Stomach (tissue), 4 donors: ENCODE measurements around the gene CNOT11.

Experiments used
- POLR2A ChIP-seq, 4 donors: fragments of 450-650 bp; IDR thresholded peaks; one replicate each; pipeline ENCODE4 v1.6.1; 2016; ENCODE audit warnings: antibody characterized with exemption in 4 of 4, control low read depth in 2 of 4, mild to moderate bottlenecking in 1 of 4, moderate library complexity in 1 of 4
- POLR2AphosphoS5 ChIP-seq, 3 donors: sonication (generic); formaldehyde crosslinking; IDR thresholded peaks; one replicate each; pipeline ENCODE4 v1.6.1; 2016; ENCODE audit warnings: antibody characterized with exemption in 3 of 3
- TF ChIP-seq, protein P1 (sequence below), 7 experiments: fragments of 450-650 bp in 4 of 7; fragments of 200-600 bp in 3 of 7; sonication (generic) in 3 of 7; IDR thresholded peaks; one replicate each; pipeline ENCODE4 v1.5.1; 2016 to 2019; ENCODE audit warnings: antibody characterized with exemption in 7 of 7, control low read depth in 2 of 7, mild to moderate bottlenecking in 1 of 7

DNA sequence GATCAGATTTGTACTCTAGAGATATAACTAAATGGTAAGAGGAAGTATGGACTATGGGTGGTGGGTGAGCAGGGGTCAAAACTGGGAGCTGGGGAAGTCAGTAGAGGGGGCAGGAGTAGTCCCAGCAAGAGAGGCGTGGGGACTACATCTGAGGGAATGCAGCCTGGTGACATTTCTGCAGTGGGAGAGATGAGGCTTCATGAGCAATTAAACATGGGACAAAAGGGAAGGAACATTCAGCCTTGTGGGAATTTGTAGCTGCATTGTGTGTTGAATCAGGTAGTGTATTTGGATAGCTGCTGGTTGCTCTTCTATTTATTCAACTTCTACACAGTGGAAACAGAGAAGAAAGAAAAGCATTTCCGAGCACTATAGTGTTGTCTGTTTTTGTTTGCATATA, 3.6 kb downstream of the CNOT11 start:
- TF ChIP-seq POLR2A (IDR thresholded peaks at IDR 0.05) (no peak), POLR2AphosphoS5 (IDR thresholded peaks at IDR 0.05) (no peak)
- TF ChIP-seq, protein P1, sequence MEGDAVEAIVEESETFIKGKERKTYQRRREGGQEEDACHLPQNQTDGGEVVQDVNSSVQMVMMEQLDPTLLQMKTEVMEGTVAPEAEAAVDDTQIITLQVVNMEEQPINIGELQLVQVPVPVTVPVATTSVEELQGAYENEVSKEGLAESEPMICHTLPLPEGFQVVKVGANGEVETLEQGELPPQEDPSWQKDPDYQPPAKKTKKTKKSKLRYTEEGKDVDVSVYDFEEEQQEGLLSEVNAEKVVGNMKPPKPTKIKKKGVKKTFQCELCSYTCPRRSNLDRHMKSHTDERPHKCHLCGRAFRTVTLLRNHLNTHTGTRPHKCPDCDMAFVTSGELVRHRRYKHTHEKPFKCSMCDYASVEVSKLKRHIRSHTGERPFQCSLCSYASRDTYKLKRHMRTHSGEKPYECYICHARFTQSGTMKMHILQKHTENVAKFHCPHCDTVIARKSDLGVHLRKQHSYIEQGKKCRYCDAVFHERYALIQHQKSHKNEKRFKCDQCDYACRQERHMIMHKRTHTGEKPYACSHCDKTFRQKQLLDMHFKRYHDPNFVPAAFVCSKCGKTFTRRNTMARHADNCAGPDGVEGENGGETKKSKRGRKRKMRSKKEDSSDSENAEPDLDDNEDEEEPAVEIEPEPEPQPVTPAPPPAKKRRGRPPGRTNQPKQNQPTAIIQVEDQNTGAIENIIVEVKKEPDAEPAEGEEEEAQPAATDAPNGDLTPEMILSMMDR (IDR thresholded peaks at IDR 0.05), result no peak
